Measurements from ENCODE around the gene ARHGAP11A.

Gene ARHGAP11A

GRCh38 chr15:32683906-32684584 is 68.7 kb downstream of the ARHGAP11A start:
- Histone ChIP-seq H3K27ac (no peak overlapping the region), H3K4me3 (no peak overlapping the region)
- no peak for TF ChIP-seq CTCF (IDR thresholded peaks at IDR 0.05)
- no peak for DNase-seq (ENCODE audit: low spot score)

- Histone ChIP-seq H3K4me3 (no peak overlapping the region), H3K27ac (no peak overlapping the region)
- DNase-seq (ENCODE audit: low spot score), result no peak
- TF ChIP-seq CTCF (IDR thresholded peaks at IDR 0.05), result no peak
Observed at GRCh38 chr15:32685576-32685975, 70.3 kb downstream of the ARHGAP11A start.

GRCh38 chr15:32687556-32687955 is 72.3 kb downstream of the ARHGAP11A start:
- no peak for TF ChIP-seq CTCF (IDR thresholded peaks at IDR 0.05)
- no peak overlapping the region for H3K27ac ChIP-seq

GRCh38 chr15:32688151-32688639 is 72.9 kb downstream of the ARHGAP11A start:
- no peak for TF ChIP-seq CTCF (IDR thresholded peaks at IDR 0.05)
- H3K4me3 ChIP-seq, result no peak overlapping the region
- no peak for DNase-seq (ENCODE audit: low spot score)
- H3K27ac ChIP-seq, result no peak overlapping the region

More at GRCh38 chr15:32687556-32687955, 72.3 kb downstream of the ARHGAP11A start:
- DNase-seq (ENCODE audit: low spot score), result no peak
- H3K4me3 ChIP-seq, result no peak overlapping the region

Measured in coronary artery (tissue), 2 donors.